ENCODE results near the gene TMEM208.

- TF ChIP-seq PBX3 (IDR thresholded peaks at IDR 0.05) (no peak), CHD2 (IDR thresholded peaks at IDR 0.05; ENCODE audit: low read length, partially characterized antibody) (no peak), CTCF (IDR thresholded peaks at IDR 0.05) (no peak), REST (IDR thresholded peaks at IDR 0.05; ENCODE audit: low read depth, low read length) (no peak), SMC3 (IDR thresholded peaks at IDR 0.05; ENCODE audit: low read depth, low read length) (no peak), TAF1 (IDR thresholded peaks at IDR 0.05; ENCODE audit: borderline replicate concordance, low read depth, low read length) (no peak)
Measured at GRCh38 chr16:67206129-67206837, 20.6 kb upstream of the TMEM208 start.

Data from SK-N-SH (cell line).